Measurements from ENCODE around the gene TSPAN33.
"Not testable (repeated sequence)": the region's sequence is repeated elsewhere in the genome, so short reads cannot be mapped to it uniquely, and the experiment has no call there.

The TSPAN33 gene

GRCh38 chr7:129209067-129209926, 64.8 kb downstream of the TSPAN33 start:
- no peak for DNase-seq

- peak; percentile 61 for DNase-seq
These were observed 65.9 kb downstream of the TSPAN33 start for GRCh38 chr7:129210256-129210988.

GRCh38 chr7:129210989-129211312, 66.4 kb downstream of the TSPAN33 start:
- DNase-seq: no peak

GRCh38 chr7:129212126-129212525, 67.6 kb downstream of the TSPAN33 start:
- DNase-seq: no peak

GRCh38 chr7:129212596-129212995, 68.1 kb downstream of the TSPAN33 start:
- no peak for DNase-seq

- DNase-seq: no peak
These were observed 69.3 kb downstream of the TSPAN33 start for GRCh38 chr7:129213828-129214227.

- DNase-seq: not testable (repeated sequence)
These were observed 71.2 kb downstream of the TSPAN33 start for GRCh38 chr7:129215691-129216090.

GRCh38 chr7:129216101-129216715, 71.7 kb downstream of the TSPAN33 start:
- DNase-seq: not testable (repeated sequence)

- not testable (repeated sequence) for DNase-seq
These were observed 72.4 kb downstream of the TSPAN33 start for GRCh38 chr7:129216821-129217416.

GRCh38 chr7:129218514-129219062, 74.1 kb downstream of the TSPAN33 start:
- peak; percentile 71 for DNase-seq

- not testable (repeated sequence) for DNase-seq
These were observed 74.7 kb downstream of the TSPAN33 start for GRCh38 chr7:129219166-129219565.
